Measurements from ENCODE around the gene PXDN. TPM values are rescaled to one million over a fixed set of nuclear protein-coding genes. Genes with fewer than 3 reads are reported as not detected.
A peak's percentile ranks its signal among the peaks of the same experiment; 100 is the strongest.
"Not testable (repeated sequence)": the region's sequence is repeated elsewhere in the genome, so short reads cannot be mapped to it uniquely, and the experiment has no call there.

PXDN gene
- total RNA-seq, 1 donor from 2014 or later, result 150 TPM

DNA sequence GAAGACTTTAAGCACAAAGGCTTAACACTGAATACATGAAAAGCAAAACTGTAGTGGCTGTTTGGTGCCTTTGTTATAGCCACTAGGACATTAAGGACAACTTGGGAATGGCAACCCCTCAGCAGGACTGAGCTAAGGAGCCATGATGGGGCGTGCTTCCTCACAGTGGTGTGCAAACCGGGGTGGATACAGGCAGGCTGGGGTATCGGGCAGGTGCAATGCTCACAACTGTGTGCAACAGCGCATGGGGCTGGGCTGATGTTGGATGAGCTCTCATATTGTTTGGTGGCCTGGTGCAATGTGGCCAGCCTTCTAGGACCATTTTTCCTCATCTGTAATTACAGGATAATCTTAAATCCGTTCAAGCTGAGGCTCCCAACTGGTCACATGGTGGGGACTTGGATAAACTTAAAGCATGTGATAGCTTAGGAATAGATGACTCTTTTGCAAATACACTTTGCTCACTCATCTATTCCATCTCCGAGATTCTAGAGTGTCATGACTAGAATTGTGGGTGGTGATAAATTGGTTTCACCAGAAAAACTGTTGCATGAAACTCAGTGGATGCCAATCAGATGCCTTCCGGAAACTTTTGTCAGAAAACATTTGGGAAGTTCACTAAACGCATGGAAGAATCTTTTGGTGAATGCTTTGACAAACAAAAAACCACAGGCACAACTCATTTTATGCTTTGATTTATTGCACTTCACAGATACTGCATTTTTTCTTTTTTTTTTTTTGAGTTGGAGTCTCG lies 116.5 kb downstream of the PXDN start:
- H3K4me1 Mint-ChIP-seq (ENCODE audit: unreplicated experiment), result peaks cover 27% of the 10 kb centered on the region
- H3K36me3 Mint-ChIP-seq, result peaks cover 33% of the 10 kb centered on the region
- H3K27ac Mint-ChIP-seq, result no peak overlapping the region
- DNase-seq (ENCODE audit: extremely low spot score, unreplicated experiment), result no peak
- peaks cover 12% of the 10 kb centered on the region for H3K9me3 Mint-ChIP-seq
- TF ChIP-seq, protein P1, sequence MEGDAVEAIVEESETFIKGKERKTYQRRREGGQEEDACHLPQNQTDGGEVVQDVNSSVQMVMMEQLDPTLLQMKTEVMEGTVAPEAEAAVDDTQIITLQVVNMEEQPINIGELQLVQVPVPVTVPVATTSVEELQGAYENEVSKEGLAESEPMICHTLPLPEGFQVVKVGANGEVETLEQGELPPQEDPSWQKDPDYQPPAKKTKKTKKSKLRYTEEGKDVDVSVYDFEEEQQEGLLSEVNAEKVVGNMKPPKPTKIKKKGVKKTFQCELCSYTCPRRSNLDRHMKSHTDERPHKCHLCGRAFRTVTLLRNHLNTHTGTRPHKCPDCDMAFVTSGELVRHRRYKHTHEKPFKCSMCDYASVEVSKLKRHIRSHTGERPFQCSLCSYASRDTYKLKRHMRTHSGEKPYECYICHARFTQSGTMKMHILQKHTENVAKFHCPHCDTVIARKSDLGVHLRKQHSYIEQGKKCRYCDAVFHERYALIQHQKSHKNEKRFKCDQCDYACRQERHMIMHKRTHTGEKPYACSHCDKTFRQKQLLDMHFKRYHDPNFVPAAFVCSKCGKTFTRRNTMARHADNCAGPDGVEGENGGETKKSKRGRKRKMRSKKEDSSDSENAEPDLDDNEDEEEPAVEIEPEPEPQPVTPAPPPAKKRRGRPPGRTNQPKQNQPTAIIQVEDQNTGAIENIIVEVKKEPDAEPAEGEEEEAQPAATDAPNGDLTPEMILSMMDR (conservative IDR thresholded peaks at IDR 0.05), result no peak
- peaks cover 3% of the 10 kb centered on the region for H3K27me3 Mint-ChIP-seq
- H3K4me3 Mint-ChIP-seq, result no peak overlapping the region

DNA sequence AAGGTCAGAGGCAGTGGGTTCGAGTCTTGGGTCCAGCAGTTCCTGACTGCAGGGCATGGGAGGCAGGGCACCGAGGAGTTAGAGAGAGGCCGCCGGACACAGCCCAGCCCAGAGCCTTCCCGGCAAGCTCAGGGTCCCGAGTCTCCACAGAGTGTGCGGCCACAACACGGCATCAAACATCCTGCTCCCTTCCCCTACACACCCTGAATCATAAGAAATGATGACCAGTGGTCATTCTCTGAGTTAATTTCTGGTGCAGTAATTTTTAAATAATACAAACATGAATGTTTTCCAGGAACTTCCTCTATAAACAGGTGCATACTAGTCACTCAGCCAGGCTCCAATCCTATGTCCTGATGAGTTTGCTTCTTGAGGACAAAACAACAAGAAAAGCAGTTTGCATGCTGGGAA lies 118.0 kb downstream of the PXDN start:
- H3K4me1 Mint-ChIP-seq (ENCODE audit: unreplicated experiment), result peaks cover 15% of the 10 kb centered on the region
- peaks cover 24% of the 10 kb centered on the region for H3K36me3 Mint-ChIP-seq
- DNase-seq (ENCODE audit: extremely low spot score, unreplicated experiment), result no peak
- TF ChIP-seq, protein P1 (conservative IDR thresholded peaks at IDR 0.05), result no peak
- peaks cover 12% of the 10 kb centered on the region for H3K9me3 Mint-ChIP-seq
- peaks cover 3% of the 10 kb centered on the region for H3K27me3 Mint-ChIP-seq
- H3K27ac Mint-ChIP-seq, result no peak overlapping the region
- no peak overlapping the region for H3K4me3 Mint-ChIP-seq

DNA sequence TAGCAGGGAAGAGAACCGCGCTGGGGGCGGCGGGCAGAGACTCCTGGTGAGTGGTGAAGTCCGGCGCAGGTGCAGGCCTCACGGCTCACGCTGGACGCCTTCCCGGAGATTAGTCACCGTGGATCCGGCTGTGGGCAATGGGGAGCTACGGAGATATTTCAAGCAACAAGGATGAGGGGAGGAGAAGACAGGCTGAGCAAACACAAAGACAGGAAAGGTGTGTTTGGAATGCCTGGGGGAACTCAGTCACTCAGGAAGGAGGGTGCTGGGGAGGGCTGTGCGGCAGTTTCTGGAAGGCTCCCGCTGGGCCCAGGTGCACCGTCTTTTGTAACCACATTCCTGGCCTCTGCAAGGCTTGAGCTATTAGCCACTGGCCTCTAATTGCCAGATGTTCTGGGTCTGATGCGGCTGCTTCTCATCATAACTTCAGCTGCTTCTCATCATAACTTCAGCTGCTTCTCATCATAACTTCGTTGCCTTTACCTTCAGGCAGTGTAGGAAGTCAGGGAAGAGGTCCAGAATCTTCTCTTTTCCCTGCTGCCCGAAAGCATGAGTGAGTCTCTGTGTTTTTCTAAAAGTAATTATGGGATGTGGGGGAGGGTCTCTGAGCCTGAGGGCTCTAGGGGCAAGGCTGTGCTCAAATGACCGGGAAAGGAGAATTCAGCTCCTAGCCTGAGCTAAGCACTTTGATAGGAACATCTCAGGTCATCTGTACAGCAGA lies 118.9 kb downstream of the PXDN start:
- Mint-ChIP-seq H3K9me3 (peaks cover 12% of the 10 kb centered on the region), H3K4me1 (ENCODE audit: unreplicated experiment) (peaks cover 13% of the 10 kb centered on the region), H3K4me3 (peak overlapping the region; percentile 65), H3K36me3 (peaks cover 19% of the 10 kb centered on the region), H3K27me3 (peaks cover 3% of the 10 kb centered on the region), H3K27ac (peak overlapping the region; percentile 42)
- no peak for DNase-seq (ENCODE audit: extremely low spot score, unreplicated experiment)
- TF ChIP-seq, protein P1 (conservative IDR thresholded peaks at IDR 0.05), result no peak

GRCh38 chr2:1623906-1624445 lies 120.3 kb downstream of the PXDN start:
- Mint-ChIP-seq H3K36me3 (peaks cover 8% of the 10 kb centered on the region), H3K27ac (no peak overlapping the region), H3K27me3 (peaks cover 3% of the 10 kb centered on the region), H3K9me3 (peaks cover 10% of the 10 kb centered on the region), H3K4me3 (no peak overlapping the region), H3K4me1 (ENCODE audit: unreplicated experiment) (peaks cover 13% of the 10 kb centered on the region)
- TF ChIP-seq, protein P1 (conservative IDR thresholded peaks at IDR 0.05), result no peak
- no peak for DNase-seq (ENCODE audit: extremely low spot score, unreplicated experiment)

GRCh38 chr2:1622521-1623200 lies 121.7 kb downstream of the PXDN start:
- Mint-ChIP-seq H3K9me3 (peaks cover 6% of the 10 kb centered on the region), H3K27ac (no peak overlapping the region), H3K4me3 (no peak overlapping the region), H3K36me3 (peaks cover 4% of the 10 kb centered on the region), H3K4me1 (ENCODE audit: unreplicated experiment) (peaks cover 9% of the 10 kb centered on the region), H3K27me3 (peaks cover 3% of the 10 kb centered on the region)
- TF ChIP-seq, protein P1 (conservative IDR thresholded peaks at IDR 0.05), result no peak
- no peak for DNase-seq (ENCODE audit: extremely low spot score, unreplicated experiment)

- not testable (repeated sequence) for H3K9me3 Mint-ChIP-seq; H3K4me3 Mint-ChIP-seq; H3K27me3 Mint-ChIP-seq; H3K27ac Mint-ChIP-seq; DNase-seq (ENCODE audit: extremely low spot score, unreplicated experiment); H3K4me1 Mint-ChIP-seq (ENCODE audit: unreplicated experiment); H3K36me3 Mint-ChIP-seq
Observed at GRCh38 chr2:1621976-1622375, 122.3 kb downstream of the PXDN start.

Data from type B pancreatic cell (in vitro differentiated cells).